ENCODE data around the gene SLC1A1.

DNA sequence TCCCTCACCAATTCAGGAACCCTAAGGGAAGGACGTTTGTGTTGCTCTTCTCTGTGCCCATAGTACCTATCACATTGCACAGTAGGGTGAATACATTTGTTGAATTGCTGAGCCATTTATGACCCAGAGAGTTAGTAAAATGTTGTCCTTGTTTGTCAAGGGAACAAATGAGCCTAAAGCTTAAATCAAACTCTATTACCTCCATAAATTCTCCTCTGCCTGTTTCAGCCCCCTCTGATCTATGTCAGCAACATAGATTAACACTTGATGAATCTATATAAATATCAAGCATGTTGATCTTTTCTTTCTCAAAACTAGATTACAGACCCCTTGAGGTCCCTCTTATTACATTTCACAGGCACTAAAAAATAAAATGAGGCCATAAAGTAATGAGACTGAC, 7.1 kb downstream of the SLC1A1 start:
- TF ChIP-seq, protein P1, sequence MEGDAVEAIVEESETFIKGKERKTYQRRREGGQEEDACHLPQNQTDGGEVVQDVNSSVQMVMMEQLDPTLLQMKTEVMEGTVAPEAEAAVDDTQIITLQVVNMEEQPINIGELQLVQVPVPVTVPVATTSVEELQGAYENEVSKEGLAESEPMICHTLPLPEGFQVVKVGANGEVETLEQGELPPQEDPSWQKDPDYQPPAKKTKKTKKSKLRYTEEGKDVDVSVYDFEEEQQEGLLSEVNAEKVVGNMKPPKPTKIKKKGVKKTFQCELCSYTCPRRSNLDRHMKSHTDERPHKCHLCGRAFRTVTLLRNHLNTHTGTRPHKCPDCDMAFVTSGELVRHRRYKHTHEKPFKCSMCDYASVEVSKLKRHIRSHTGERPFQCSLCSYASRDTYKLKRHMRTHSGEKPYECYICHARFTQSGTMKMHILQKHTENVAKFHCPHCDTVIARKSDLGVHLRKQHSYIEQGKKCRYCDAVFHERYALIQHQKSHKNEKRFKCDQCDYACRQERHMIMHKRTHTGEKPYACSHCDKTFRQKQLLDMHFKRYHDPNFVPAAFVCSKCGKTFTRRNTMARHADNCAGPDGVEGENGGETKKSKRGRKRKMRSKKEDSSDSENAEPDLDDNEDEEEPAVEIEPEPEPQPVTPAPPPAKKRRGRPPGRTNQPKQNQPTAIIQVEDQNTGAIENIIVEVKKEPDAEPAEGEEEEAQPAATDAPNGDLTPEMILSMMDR (conservative IDR thresholded peaks at IDR 0.05; ENCODE audit: low read depth, low read length): no peak
- TF ChIP-seq EZH2 (IDR thresholded peaks at IDR 0.05; ENCODE audit: low read length, unreplicated experiment): no peak
